NCI-H2107 treated with DMSO at 0.1 percent for 48 hours (cell line): ENCODE measurements around the gene SH2B3.
"Not testable (repeated sequence)": the region's sequence is repeated elsewhere in the genome, so short reads cannot be mapped to it uniquely, and the experiment has no call there.

ENCODE experiments used
- DNase-seq: peaks from one replicate; lab custom pipeline; 2025; ENCODE audit not compliant: unreplicated experiment; lab: John Stamatoyannopoulos, UW

The SH2B3 gene

GRCh38 chr12:111386885-111387284, 18.8 kb upstream of the SH2B3 start:
- no peak for DNase-seq

DNA sequence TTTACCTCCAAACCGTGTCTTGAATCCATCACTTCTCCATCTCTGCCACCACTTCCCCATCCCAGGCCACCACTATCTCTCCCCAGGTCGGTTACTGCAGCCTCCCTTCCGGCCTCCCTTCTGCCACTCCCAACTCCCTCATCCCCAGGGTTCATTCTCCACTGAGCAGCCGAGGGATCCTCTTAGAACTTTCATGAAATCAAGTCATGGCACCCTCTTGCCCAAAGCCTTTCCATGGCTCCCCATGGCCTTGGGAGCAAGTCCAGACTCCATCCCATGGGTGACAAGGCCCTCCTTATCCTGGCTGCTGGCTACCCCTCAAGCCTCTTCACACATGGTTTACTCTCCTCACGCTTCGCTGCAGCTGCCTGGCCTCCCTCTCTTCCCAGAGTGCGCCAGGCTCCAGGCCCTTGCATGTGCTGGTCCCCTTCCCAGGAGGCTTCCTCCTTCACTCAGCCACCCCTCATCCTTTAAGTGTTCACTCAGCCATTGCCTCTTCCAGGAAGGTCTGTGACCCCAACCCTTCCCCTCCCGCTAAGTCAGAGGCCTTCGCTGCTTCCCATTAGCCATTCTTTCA, 17.9 kb upstream of the SH2B3 start:
- no peak for DNase-seq

GRCh38 chr12:111389635-111390034, 16.1 kb upstream of the SH2B3 start:
- no peak for DNase-seq

DNA sequence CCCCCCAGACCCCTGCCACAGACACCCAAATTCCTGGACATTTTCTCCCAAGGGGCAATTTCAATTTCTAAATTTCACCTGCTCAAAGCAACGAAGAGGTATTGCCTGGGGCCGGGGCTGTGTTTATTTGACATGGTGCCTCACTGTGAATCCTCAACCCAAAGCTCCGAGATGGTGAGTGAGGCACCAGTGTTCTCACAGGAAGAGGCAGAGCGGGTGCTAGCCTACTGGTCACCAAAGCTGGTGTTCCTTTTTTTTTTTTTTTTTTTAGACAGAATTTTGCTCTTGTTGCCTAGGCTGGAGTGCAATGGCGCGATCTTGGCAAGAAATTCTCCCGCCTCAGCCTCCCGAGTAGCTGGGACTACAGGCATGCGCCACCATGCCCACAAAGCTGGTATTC, 14.8 kb upstream of the SH2B3 start:
- no peak for DNase-seq

GRCh38 chr12:111393700-111394300, 11.9 kb upstream of the SH2B3 start:
- no peak for DNase-seq

DNA sequence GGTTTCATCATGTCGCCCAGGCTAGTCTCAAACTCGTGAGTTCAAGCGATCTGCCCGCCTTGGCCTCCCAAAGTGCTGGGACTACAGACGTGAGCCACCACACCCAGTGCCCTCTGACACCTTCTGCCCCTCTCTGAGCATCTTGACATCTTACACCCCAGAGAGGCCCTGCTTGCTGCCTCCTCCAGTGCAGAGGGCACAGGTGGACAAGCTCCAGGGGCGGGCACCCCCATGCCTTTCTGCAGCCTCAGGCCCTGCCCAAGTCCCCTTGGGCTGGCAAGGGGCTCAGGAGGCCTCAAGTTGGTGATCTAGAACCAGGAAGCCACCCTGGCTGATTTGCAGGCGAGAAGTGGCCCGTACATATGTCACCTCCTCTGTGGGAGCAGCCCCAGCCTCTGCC, 11.2 kb upstream of the SH2B3 start:
- DNase-seq: no peak

GRCh38 chr12:111395336-111396187, 10.2 kb upstream of the SH2B3 start:
- DNase-seq: no peak

GRCh38 chr12:111396271-111396670, 9.5 kb upstream of the SH2B3 start:
- not testable (repeated sequence) for DNase-seq

- DNase-seq: peak; percentile 60
Measured at GRCh38 chr12:111396726-111397445, 8.8 kb upstream of the SH2B3 start.

GRCh38 chr12:111398530-111398929, 7.2 kb upstream of the SH2B3 start:
- DNase-seq: no peak

GRCh38 chr12:111399741-111400404, 5.8 kb upstream of the SH2B3 start:
- DNase-seq: not testable (repeated sequence)

DNA sequence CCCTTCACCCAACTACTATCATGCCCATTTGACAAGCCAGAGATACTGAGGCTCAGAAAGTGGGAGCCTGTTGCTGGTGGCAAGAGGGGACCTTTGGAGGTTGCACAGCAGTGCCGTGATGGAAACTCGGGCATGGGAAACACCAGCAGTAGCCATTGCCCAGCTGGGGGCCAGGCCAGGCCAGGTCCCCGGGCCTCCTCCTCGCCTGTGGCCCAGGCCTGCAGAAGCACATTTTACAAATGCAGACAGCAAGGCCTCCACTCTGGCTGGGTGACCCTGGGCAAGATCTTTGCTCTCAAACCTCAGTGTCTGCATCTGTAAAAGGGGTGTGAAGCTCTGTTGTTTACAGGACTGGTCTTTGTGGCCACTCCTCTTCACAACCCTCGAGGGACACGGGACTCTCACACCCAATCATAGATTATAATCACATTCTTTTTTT, 4.5 kb upstream of the SH2B3 start:
- no peak for DNase-seq

GRCh38 chr12:111402490-111402824, 3.3 kb upstream of the SH2B3 start:
- not testable (repeated sequence) for DNase-seq

DNA sequence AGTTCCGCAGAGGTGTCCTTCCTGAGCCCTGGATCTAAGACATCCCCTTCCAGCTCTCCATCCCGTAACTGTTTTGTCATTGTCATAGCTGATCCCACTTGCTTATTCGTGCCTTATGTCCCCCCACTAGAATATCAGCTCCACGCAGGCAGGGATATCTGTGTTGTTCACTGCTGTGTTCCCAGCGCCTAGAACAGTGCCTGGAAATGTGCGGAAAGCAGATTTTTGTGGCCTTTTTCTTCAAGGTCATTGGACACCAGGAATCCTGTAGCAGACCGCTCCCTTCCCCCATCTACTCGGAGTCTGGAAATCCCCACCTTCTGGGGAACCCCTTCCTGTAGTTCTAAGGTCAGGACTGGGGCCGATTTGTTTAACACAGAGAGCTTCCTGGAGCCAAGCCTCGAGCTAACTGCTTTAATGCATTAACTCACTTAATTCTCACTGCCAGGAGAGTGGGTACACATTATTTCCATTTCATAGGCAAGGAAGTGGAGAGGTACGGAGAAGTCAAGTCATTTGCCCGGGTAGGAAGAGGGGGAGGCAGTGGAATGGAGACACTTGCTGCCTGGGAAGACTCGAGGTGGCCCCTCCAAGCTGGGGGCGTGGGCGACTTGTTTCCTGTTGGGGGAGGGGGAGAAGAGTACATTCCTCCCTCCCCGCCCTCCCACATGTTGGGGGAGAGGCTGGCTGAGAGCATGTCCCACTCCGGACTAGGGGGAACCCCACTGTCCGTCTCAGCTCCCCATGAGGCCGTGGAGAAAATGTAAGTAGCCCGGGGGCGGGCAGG, 1.2 kb upstream of the SH2B3 start:
- DNase-seq: no peak

DNA sequence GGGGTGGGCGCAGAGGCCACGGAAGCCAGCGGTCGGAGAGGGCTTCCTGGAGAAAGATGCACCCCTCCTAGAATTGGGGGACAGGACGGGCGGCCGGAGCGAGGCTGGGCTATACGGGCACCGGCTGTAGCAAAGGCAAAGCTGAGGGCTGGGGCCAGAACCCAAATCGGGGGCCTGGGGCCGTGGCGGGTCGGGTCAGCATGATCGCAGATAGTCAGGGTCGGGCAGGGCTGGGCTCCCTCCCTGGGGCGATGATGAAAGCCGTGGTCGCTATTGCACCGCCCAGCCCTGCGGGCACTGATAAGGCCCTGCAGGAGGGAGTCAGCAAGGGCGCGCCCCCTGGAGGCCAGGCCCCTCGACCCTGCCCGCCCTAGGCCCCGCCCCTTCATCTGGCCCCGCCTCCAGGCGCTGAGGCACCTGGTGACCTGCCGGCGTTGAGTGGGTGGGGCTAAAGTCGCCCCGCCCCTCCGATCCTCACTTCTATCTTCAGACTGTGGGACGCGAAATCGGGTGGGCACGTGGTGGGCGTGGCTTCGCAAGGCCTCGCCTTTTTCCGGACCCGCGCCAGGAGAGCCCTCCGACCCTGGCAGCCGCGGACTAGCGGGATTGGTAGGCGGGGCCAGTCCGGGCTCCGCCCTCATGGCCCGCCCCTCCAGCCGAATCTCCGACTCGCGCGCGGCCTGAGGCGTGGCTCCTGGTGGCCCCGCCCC, 419 bp upstream of the SH2B3 start:
- DNase-seq: peak; percentile 90

DNA sequence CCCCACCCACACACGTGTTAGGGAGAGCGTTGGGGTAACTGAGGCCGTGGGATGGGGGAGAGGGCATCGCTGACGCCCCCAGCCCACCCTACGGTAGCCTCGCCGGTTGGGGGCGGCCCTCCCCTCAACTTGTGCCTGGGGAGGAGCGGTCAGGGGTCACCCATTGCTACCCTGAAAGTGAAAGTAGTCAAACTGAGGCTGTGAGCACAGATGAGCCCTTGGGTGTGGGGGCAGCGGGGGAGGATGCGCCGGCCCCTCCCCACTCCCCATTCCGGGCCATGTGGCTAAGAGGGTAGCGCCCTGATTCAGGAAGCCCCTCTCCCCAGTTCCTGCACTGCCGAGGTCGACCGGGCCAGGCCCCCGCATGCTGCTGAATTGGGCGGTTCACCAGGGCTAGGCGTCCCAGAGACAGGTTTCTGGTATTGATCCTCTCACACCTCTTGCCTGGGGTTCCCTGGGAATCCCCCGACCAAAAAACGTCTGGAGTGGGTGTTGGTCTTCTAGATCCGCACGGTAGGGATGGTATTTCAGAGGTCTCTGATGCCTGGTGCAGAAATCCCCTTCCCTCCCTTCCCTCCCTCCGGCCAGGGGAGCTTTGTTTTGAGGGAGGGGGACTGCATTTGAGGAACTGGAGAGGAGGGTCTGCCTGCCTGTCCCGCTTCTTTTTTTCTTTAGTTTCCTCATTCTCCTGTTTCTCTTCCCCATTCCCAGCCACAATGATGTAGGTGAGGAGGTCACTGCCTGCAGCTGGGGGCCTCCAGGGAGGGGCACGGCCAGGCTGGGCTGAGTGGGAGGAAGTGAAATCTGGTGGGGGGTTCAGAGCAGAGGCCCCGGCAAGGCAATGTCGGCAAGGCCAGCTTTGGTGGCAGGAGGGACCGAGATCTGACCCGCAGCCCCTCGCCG, 1.0 kb downstream of the SH2B3 start:
- DNase-seq: no peak

DNA sequence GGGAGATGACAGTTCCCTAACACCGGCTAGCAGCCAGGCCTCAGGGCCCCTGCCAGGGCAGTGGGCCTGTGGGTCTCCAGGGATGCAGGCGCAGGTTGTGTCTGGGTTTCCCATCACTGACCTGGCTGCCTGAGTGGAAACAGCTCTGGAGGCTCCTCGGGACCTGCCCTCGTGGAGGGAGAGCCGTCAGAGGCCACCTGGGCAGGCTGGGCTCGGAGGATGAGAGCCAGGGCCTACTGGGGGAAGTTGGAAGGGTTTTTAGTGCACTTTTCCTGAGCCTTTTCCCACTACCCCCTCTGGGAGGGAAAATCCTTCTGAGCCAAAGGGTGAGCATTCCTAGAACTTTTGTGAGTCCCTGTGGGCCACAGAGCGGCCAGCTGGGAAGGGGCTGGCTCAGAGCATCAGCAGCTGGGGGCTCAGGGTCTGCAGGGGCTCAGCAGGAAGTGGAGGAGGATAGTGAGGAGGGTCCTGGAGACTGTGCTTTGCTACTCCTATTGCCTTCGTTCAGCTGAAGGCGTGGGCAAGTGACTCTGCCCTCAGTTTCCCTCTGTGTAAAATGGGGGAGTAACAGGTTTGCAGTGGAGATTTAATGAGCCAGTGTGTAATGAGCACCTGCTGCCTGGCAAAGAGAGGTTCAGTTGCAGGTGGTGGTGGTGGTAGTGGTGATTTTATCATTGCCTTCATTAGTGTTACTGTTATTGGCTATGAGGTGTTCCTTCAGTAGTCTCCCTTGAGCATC, 1.8 kb downstream of the SH2B3 start:
- no peak for DNase-seq

DNA sequence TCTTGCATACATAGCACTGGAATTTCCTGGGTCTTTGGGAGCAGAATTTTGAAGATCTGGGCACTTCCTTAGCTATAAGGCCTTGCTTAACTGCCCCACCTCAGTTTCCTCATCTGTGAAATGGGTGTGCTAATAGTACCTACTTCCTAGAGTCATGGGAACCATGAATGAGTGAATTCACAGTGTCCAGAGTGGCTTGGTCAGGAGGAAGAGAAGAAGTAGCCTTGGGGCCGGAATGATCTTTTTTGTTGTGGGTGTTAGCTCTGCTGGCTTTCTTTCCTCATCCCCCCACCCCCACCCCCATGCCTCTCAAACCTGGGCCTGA, 2.4 kb downstream of the SH2B3 start:
- no peak for DNase-seq
